GM19372 (cell line): ENCODE measurements around the gene WWOX.

Experiments
- ATAC-seq: cut with Tn5 transposase; IDR thresholded peaks from one replicate; pipeline ENCODE4 v1.9.1; 2021; ENCODE audit warnings: mild to moderate bottlenecking, low read depth, moderate library complexity; ENCODE audit not compliant: unreplicated experiment

Gene WWOX

DNA sequence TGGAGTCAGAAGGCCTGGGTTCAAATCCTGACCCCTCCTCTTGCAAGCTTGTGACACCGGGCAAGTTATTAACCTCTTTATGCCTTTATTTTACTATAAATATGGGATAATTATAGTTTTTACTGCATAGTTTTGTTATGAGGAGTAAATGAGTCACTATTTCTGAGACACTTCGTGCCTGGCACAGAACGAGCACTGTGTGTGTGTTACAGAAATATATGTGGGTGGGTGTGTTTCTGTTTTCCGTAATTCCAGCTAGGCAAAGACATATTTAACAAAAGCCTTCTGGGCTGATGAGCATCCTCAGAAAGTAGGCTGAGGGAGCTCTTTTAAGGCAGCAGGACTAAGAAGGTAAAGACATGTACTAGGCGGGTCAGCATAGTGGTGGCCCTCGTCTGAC lies 1083.2 kb downstream of the WWOX start:
- ATAC-seq: no peak

DNA sequence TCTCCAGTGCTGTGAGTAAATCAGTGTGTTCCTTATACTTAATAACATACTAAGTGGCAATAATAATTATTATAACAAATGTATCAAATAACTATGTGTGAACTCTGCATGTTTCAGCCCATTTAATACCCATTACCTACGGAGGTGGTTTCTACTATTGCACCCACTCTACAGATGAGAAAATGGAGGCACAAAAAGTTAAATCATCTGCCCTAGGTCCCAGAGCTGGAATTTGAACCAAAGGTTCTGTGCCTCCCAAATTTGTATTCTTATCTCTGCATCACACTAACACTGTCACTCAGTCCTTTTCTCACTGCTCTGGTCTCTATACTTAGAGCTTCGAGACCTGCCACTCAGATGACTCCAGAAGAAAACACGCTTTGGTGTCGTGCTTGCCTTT lies 1084.1 kb downstream of the WWOX start:
- ATAC-seq: no peak

DNA sequence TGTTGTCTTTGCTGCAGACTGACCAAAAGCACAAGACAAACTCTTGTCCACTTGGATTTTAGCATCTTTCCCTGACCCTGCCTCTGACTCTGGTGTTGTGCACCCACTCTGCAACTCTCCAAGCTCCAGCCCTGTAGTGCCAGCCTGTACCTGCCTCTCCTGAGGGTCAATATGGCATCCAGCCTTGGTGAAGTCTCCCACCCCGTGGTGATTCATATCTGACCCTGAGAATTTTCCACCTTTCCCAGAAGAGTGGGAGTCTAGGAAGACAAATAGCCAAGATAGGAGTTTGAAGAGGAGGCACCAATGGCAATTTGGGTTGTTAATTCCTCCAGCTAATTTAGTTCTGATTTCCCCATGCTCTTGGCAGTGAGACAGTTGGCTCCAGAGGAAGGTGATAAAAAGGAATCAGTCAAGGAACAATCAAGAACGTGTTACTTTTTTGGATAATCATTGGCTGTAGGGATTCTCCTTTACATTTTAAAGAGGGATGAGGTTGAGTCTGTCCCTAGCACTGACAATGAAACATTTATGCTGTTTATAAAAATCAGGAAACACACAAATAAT lies 1085.1 kb downstream of the WWOX start:
- no peak for ATAC-seq

DNA sequence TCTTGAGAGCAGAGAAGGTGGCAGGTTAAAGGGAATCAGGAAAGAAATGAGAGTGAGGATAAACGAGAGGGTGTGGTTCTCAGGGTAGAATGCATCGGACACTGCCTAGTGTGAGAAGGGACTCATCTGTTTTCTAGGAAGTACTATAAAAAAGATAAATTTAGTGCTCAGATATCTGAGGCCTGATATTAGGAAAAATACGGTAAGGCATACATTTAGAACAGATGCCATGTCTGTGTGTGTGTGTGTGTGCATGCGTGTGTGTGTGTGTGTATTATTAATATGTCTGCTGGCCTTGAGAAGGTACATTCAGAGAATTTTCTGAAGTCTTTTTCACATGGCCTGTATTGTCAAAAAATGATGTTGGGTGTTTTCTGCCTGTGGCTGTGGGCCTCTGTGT lies 1086.3 kb downstream of the WWOX start:
- ATAC-seq: no peak

DNA sequence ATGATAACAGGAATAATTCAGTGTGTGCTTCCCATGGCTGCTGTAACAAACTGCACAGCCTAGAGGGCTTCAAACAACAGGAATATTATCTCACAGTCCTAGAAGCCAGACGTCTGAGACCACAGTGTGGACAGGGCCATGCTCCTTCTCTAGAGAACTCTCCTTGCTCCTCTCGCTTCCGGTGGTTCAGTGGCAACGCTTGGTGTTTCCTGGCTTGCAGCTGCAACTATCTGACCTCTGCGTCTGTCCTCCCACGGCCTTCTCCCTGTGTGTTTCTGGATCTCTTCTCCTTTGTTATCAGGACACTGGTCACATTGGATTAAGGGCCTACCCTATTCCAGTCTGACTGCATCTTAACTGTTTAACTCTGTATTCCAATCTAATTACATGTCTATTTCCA lies 1086.7 kb downstream of the WWOX start:
- ATAC-seq: no peak

DNA sequence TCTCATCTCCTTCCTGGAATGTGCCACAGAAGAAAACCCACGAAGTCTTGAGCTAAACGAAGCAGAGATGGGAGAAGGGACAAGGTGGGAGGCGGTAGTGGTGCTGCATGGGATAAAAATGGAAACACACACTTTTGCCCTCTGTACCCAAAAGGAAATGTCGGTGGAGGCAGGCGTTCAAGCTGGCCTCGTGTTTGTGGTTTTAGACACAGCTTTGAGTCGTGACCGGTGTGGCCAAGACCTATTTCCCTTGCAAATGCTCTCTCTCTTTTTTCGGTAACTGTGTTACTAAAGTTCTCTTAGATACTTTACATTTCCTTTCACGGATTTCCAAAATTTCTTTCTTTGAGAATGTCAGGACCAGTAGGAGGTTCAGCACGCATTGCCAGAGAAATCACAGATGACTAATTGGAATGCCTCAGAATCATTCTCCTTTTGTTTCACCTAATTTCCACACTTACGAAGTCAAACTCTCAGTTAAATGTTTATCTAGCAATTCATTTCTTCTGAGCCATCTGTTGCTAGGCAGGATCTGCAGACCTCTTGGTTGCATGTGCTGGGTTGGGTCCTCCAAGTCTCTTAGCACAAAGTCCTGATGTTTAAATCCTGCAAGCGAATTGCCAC lies 1088.8 kb downstream of the WWOX start:
- no peak for ATAC-seq

DNA sequence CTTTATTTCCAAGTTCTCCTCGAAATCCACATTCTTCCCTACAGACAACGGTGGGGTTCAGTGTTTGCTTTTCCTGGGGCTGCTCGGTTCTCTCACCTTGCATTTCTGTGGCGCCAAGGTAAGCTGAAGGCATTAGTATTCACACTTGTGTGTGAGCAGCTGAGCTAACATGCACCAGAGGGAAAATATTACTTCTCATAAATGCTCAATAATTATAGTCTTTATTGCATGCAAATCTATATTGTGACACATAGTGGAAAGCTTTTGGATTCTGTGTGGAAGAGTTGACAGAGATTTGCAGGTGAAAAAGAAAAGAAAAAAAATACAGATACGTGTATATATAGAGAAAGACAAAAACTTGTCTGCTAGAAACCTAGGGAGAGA lies 1089.3 kb downstream of the WWOX start:
- ATAC-seq: no peak

DNA sequence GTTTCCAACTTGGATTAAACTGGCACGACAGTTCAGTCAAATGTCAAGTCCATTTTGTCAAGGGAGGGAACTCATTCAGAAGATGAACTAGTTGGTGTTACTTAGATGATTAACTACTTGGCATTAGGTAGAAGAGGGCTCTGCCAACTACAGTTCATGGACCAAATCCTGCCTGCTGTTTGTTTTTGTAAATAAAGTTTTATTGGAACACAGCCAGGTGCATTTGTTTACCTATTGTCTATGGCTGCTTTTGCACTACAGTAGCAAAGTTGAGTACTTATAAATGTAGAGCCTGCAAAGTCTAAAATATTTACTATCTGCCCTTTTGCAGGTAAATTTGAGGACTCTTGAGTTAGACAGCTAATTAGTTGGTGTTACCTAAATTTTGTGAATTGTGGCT lies 1091.1 kb downstream of the WWOX start:
- no peak for ATAC-seq

DNA sequence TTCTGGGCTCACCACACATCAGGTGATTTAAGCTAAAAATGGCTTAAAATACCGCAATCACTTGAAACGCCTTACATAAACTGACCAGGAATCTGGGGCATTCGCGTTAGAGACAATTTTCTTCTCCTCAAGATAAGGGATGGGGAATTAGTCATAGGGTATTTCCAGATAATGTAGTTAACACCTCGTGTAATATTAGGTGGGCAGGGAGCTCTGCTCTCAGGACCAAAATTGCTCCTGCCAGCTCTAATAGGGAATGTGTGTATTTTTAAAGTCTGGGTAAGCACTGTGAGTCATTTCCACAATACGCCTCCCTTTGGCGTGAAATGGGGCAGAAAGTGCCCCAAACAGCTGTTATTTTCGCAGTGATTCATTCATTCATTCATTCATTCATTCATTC lies 1092.5 kb downstream of the WWOX start:
- no peak for ATAC-seq

DNA sequence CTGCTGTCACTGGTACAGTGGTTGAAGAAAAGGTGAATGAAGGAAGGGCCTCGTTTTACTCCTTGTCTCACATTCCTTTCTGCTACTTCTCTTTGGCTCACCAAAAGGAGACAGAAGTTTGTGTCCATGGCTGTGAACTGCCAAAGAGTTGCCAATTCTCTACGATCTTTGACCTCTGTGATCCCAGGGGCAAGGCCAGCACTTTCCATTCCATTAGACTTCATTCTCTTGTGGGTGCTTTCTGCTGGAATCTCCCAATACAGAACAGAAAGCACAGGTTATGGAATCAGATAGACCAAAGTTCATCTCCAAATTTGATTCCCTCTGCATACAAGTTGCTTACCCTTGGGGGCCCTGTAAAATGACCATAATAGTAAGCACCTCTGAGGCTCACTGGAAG lies 1093.5 kb downstream of the WWOX start:
- no peak for ATAC-seq

DNA sequence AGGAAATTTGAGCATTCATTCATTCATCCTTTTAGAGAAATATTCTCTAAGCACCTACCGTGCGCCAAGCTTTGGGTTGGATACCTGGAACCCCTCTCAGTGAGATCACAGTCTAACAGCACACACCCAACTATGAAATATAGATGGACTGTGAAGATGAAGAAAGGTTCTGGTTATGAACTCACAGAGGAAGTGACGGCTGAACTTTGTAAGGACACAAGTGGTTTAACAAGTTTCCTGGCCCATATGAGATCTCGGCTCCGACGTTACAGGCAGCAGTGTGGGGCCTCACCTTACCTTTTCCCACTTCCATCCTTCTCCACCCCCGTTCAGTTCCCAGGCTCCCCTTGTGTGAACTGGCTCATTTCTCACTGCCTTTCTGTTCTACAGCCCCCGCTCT lies 1094.8 kb downstream of the WWOX start:
- ATAC-seq: no peak

DNA sequence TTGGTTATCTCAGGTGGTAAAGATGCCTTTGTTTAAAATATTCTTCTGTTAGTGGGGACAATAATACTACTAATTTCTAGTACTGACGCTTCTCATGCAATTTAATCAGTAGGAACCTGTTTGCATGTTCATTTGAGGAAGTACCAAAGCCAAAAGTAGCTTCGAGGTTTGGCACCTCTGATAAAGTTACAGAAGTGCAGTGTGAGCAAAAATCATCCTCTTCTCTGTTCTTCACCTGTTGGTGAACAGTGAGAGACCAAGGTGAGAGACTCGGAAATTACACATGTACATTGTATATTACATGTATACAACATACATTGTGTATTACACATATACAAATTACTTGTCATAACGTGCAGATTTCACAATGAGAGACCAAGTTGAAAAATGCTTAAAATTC lies 1096.5 kb downstream of the WWOX start:
- ATAC-seq: no peak

DNA sequence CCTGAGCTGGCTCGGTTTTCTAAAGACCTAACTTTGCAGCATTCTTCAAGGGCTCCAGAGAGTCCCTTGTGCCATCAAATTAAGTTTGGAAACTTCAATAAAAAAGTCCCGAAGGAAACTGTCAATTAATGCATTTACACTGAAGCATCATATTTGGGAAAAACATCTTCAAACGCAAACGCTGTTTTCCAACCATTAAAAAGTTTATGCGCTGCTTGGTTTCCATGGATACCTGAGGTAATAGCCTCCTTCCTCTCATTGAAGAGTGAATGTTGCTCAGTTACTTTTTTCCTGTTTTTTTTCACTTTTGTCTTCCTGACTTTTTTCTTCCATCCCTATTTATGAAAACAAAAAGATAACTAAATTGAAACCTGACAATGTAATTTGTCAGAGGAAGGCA lies 1102.0 kb downstream of the WWOX start:
- ATAC-seq: no peak

DNA sequence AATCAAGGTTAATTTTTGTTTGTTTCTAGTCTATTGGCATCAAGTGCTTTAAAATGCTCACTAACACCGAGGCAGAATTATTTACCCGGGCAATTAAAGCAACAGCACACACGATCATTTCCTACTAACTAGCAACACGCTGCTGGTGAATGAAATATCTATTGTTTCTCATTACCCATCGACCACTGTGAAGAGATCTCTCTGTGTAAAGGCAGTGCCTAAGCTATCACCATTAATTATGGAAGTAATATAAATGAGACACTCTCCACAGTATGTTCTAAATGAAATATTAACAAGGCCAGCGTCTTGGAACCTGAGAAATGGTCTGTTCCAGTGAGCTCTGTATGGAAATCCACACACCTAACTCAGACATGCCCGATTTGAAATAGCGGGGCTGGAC lies 1103.5 kb downstream of the WWOX start:
- ATAC-seq: no peak

DNA sequence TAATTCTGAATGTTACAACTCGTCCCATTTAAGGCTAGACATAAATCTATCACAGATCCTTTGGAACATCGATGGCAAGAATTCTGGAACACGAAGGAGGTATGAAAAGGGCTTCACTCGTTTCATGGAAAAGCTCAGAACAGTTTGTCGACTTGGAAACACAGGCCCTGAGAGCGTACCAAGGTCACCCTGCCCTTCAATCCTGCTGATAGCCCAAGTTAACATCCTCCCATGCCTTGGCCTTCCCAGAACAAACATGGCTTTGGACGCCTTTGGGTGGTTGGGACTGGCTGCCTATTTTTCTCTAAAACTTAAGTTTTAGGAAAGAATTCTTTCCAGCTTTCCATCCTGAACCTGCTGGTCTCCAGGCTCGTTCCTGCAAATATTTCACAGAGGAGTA lies 1105.0 kb downstream of the WWOX start:
- no peak for ATAC-seq

DNA sequence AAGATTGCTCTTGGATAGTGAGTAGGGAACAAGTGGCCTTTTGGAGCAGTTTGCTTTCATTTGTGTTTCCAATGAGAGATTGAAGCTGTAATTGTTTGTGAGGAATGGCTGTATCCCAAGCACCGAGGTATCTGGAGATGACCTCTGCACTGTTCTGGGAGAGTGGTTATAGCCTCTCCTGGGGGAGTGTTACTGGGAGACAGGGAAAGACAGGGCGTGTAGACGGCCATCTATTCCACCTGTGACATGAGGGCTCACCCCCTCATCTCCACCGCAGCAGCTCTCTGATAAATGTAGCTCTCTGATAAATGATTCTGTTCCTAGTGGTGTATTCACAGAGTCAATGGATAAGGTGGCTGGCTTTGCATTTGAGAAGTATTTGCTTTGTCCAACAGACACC lies 1107.4 kb downstream of the WWOX start:
- ATAC-seq: no peak

DNA sequence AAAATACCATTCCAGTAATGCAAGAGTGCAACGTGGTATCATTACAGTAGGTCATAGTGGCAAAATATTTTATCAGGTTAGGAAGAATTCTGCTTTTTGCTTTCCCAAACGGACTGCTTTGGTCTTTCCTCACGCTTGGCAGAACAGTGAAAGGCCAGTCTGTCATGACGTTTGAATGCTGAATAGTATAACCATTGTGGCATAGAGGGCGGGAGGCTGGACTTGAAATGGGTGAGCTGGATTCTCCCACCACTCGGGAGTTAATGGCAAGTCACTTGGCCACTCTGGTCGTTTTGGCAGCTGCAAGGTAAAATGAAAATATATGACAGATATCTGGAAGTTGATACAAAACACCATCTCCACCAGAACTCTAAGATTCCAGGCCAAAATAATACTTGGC lies 1109.9 kb downstream of the WWOX start:
- no peak for ATAC-seq

DNA sequence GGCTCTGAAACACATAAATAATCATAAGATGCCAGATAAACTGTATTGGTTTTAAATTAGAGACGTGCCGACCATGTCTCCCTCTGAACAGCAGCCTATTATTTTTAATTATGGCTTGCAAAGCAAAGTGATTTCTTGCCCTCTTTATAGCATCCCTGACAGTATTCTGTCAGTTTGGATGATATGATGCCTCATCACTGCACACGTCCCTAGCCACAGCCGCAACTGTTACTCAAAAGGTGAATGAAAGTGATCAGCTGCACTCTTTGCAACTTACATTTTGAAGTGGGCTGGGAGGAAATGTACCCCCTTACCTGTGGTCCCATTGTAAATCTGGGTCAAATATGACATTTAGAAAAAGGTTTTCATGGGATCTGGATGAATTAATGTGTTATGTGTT lies 1111.2 kb downstream of the WWOX start:
- ATAC-seq: no peak

DNA sequence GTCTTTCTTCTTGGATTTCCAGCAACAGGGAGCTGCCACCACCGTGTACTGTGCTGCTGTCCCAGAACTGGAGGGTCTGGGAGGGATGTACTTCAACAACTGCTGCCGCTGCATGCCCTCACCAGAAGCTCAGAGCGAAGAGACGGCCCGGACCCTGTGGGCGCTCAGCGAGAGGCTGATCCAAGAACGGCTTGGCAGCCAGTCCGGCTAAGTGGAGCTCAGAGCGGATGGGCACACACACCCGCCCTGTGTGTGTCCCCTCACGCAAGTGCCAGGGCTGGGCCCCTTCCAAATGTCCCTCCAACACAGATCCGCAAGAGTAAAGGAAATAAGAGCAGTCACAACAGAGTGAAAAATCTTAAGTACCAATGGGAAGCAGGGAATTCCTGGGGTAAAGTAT lies 1112.1 kb downstream of the WWOX start:
- ATAC-seq: no peak

DNA sequence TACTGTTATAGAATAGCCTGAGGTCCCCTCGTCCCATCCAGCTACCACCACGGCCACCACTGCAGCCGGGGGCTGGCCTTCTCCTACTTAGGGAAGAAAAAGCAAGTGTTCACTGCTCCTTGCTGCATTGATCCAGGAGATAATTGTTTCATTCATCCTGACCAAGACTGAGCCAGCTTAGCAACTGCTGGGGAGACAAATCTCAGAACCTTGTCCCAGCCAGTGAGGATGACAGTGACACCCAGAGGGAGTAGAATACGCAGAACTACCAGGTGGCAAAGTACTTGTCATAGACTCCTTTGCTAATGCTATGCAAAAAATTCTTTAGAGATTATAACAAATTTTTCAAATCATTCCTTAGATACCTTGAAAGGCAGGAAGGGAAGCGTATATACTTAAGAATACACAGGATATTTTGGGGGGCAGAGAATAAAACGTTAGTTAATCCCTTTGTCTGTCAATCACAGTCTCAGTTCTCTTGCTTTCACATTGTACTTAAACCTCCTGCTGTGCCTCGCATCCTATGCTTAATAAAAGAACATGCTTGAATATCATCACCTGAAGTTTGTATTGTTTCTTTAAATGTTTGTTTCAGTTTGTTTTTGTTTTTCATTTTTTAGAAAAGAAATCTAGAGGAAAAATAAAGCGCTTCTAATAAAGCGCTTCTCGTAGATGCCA lies 1112.8 kb downstream of the WWOX start:
- no peak for ATAC-seq

DNA sequence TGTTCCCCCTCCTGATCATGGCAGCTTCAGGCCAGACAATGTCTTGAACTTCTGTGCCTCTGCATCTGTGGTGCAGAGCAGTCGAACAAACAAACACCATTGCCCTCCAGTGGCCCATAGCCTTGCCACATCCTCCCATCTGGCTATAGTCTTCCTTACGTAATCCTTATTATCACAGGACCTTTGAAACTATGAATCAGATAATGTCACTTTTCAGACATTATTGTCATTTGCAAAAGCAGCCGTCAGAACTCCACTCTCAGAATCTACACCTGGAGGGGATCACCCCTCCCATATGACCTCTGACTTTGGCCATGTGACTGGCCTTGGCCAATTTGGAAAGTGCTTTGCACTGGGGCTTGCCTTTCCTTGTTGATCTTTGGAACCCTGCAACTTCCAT lies 1113.8 kb downstream of the WWOX start:
- ATAC-seq: no peak

DNA sequence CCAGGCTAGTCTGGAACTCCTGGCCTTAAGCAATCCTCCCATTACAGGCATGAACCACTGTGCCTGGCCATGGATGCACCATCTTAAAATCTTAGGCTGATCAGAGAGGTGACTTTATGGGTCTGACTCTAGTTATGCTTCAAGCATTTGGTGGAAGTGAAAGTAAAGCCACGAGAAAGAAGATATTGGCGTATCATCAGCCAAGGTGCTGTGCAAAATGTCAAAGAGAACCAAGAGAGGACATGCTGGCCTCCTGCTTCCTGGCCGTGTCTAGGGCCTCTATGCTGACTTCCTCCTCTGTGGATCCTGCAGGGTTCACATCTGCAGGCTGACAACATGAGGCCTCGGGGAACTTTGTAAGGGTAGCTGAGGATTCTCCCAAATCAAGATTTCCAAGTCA lies 1115.8 kb downstream of the WWOX start:
- no peak for ATAC-seq
